HepG2 (cell line): ENCODE measurements around the gene STRN4.

Experiments used
- EEA1 ChIP-seq: sonication (generic); formaldehyde crosslinking; IDR thresholded peaks from 2 replicates; pipeline ENCODE4 v1.5.1; 2020; ENCODE audit warnings: mild to moderate bottlenecking, missing genetic modification reagents, borderline replicate concordance
- NFIC ChIP-seq: IDR thresholded peaks from 2 replicates; pipeline ENCODE4 v1.6.1; 2012; ENCODE audit warnings: mild to moderate bottlenecking, low read length, inconsistent platforms
- REXO4 ChIP-seq: sonication (generic); formaldehyde crosslinking; IDR thresholded peaks from 2 replicates; pipeline ENCODE4 v1.8.0; 2022; ENCODE audit warnings: missing genetic modification reagents, mild to moderate bottlenecking, borderline replicate concordance
- TBX2 ChIP-seq: sonication (generic); formaldehyde crosslinking; IDR thresholded peaks from 2 replicates; pipeline ENCODE4 v1.5.0; 2020; ENCODE audit warnings: missing genetic modification reagents, mild to moderate bottlenecking, borderline replicate concordance
- TCF12 ChIP-seq, 2 experiments: fragments of 450-650 bp in 1 of 2; sonication (generic) in 1 of 2; formaldehyde crosslinking in 1 of 2; IDR thresholded peaks; 2 replicates each; pipeline versions ENCODE4 v1.6.1 to v1.8.0; 2017 to 2022; ENCODE audit warnings: antibody characterized with exemption in 1 of 2, mild to moderate bottlenecking in 1 of 2, missing genetic modification reagents in 1 of 2, moderate library complexity in 1 of 2
- ZFP41 ChIP-seq: sonication (generic); formaldehyde crosslinking; IDR thresholded peaks from 2 replicates; pipeline ENCODE4 v1.4.0; 2020; ENCODE audit warnings: mild to moderate bottlenecking, missing genetic modification reagents, borderline replicate concordance
- TF ChIP-seq, protein P1 (sequence below): IDR thresholded peaks from 2 replicates; pipeline ENCODE4 v1.6.1; 2012; ENCODE audit warnings: inconsistent platforms
- TF ChIP-seq, protein P2 (sequence below): sonication (generic); formaldehyde crosslinking; IDR thresholded peaks from 2 replicates; pipeline ENCODE4 v1.5.0; 2020; ENCODE audit warnings: mild to moderate bottlenecking, missing genetic modification reagents, borderline replicate concordance

DNA sequence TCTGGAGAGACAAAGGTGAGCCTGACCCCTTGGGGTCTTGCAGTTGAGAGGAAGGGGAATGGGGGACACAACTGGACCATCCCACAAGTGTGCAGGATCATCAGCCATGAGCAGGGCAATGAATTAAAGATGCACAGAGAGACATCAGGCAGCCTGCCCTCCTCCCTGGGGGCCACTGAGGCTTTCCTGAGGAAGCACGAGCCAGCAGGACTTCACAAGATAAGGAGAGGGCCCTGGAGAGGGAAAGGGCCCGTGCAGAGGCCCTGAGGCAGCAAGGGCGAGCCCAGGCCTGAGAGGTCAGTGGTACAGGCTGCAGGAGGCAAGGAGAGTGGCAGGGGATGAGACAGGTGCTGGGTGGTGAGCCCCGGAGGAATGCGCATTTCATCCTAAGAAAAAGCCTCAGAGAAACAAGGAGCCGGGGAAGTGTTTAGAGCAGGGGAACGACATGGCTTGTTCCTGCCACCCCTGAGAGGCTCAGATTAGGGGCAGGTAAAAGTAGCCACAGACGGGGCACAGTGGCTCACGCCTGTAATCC is 20.3 kb downstream of the STRN4 start:
- TF ChIP-seq, protein P1, sequence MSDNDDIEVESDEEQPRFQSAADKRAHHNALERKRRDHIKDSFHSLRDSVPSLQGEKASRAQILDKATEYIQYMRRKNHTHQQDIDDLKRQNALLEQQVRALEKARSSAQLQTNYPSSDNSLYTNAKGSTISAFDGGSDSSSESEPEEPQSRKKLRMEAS = no peak
- TF ChIP-seq REXO4 (CRISPR knock-in tag) (no peak), TBX2 (CRISPR knock-in tag) (no peak), EEA1 (no peak), ZFP41 (no peak), NFIC (no peak), TCF12 (IDR thresholded peaks at IDR 0.05) (no peak), TCF12 (CRISPR knock-in tag; IDR thresholded peaks at IDR 0.05) (no peak)
- TF ChIP-seq, protein P2, sequence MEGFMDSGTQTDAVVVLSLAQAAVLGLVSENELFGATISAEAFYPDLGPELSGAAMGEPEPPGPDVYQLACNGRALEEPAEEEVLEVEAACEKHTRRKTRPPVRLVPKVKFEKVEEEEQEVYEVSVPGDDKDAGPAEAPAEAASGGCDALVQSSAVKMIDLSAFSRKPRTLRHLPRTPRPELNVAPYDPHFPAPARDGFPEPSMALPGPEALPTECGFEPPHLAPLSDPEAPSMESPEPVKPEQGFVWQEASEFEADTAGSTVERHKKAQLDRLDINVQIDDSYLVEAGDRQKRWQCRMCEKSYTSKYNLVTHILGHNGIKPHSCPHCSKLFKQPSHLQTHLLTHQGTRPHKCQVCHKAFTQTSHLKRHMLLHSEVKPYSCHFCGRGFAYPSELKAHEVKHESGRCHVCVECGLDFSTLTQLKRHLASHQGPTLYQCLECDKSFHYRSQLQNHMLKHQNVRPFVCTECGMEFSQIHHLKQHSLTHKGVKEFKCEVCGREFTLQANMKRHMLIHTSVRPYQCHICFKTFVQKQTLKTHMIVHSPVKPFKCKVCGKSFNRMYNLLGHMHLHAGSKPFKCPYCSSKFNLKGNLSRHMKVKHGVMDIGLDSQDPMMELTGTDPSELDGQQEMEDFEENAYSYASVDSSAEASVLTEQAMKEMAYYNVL (CRISPR knock-in tag) = no peak
